RWPE2 (cell line): ENCODE measurements around the gene ACAD9.

Source experiments
- ATAC-seq: fragments of 200-7000 bp; cut with Tn5 transposase; 3 replicates; pipeline ENCODE4 v1.9.1; 2021; ENCODE audit warnings: low read depth
- DNase-seq: peaks from one replicate; pipeline ENCODE4 v3.0.0-alpha.2; 2020; ENCODE audit warnings: low spot score
- H3K27ac ChIP-seq: fragments of 450-650 bp; 2 replicates; pipeline ENCODE4 v1.5.1; 2017; ENCODE audit warnings: mild to moderate bottlenecking; ENCODE audit not compliant: poor library complexity, severe bottlenecking
- H3K27me3 ChIP-seq: fragments of 250-450 bp; sonication (Bioruptor Pico); 2 replicates; pipeline ENCODE4 v1.5.1; 2021; ENCODE audit warnings: mild to moderate bottlenecking, moderate library complexity; ENCODE audit not compliant: insufficient read depth, poor library complexity, severe bottlenecking
- H3K36me3 ChIP-seq: fragments of 250-450 bp; sonication (Bioruptor Pico); 2 replicates; pipeline ENCODE4 v1.5.1; 2020; ENCODE audit warnings: low read depth, mild to moderate bottlenecking, moderate library complexity
- H3K4me1 ChIP-seq: fragments of 250-450 bp; sonication (Bioruptor Pico); 2 replicates; pipeline ENCODE4 v1.5.1; 2021; ENCODE audit warnings: mild to moderate bottlenecking, moderate library complexity; ENCODE audit not compliant: insufficient read depth, poor library complexity, severe bottlenecking
- H3K4me3 ChIP-seq: fragments of 250-450 bp; sonication (Bioruptor Pico); 2 replicates; pipeline ENCODE4 v1.5.1; 2021; ENCODE audit warnings: mild to moderate bottlenecking, moderate library complexity; ENCODE audit not compliant: severe bottlenecking
- H3K9me3 ChIP-seq: fragments of 250-450 bp; sonication (Bioruptor Pico); 2 replicates; pipeline ENCODE4 v1.5.1; 2021; ENCODE audit warnings: mild to moderate bottlenecking, moderate library complexity; ENCODE audit not compliant: severe bottlenecking
- CTCF ChIP-seq: fragments of 450-650 bp; IDR thresholded peaks from one replicate; pipeline ENCODE4 v1.5.1; 2017; ENCODE audit warnings: mild to moderate bottlenecking, moderate library complexity; ENCODE audit not compliant: poor library complexity, severe bottlenecking

The ACAD9 gene

GRCh38 chr3:128908951-128909350 lies 29.5 kb downstream of the ACAD9 start:
- Histone ChIP-seq H3K27ac (no peak overlapping the region), H3K36me3 (peaks cover 77% of the 10 kb centered on the region), H3K4me3 (no peak overlapping the region), H3K27me3 (no peaks in the 10 kb centered on the region), H3K9me3 (no peaks in the 10 kb centered on the region), H3K4me1 (no peaks in the 10 kb centered on the region)
- DNase-seq (no peak), ATAC-seq (no peak)
- no peak for TF ChIP-seq CTCF

- Histone ChIP-seq H3K27me3 (no peaks in the 10 kb centered on the region), H3K36me3 (peaks cover 77% of the 10 kb centered on the region), H3K9me3 (no peaks in the 10 kb centered on the region), H3K4me3 (no peak overlapping the region), H3K4me1 (no peaks in the 10 kb centered on the region), H3K27ac (no peak overlapping the region)
- DNase-seq (no peak), ATAC-seq (no peak)
- TF ChIP-seq CTCF = no peak
Measured at GRCh38 chr3:128910006-128910405, 30.6 kb downstream of the ACAD9 start.

GRCh38 chr3:128911911-128912310 lies 32.5 kb downstream of the ACAD9 start:
- no peak for ATAC-seq
- no peak for DNase-seq
- Histone ChIP-seq H3K36me3 (peaks cover 63% of the 10 kb centered on the region), H3K4me1 (no peaks in the 10 kb centered on the region), H3K27me3 (no peaks in the 10 kb centered on the region), H3K9me3 (no peaks in the 10 kb centered on the region), H3K4me3 (no peak overlapping the region), H3K27ac (no peak overlapping the region)
- no peak for TF ChIP-seq CTCF

- TF ChIP-seq CTCF = no peak
- Histone ChIP-seq H3K27me3 (no peaks in the 10 kb centered on the region), H3K4me1 (no peaks in the 10 kb centered on the region), H3K9me3 (no peaks in the 10 kb centered on the region), H3K27ac (no peak overlapping the region), H3K4me3 (no peak overlapping the region), H3K36me3 (peaks cover 59% of the 10 kb centered on the region)
- DNase-seq (no peak), ATAC-seq (no peak)
Measured at GRCh38 chr3:128914966-128915645, 35.7 kb downstream of the ACAD9 start.

GRCh38 chr3:128917291-128917690 lies 37.9 kb downstream of the ACAD9 start:
- Histone ChIP-seq H3K9me3 (no peaks in the 10 kb centered on the region), H3K36me3 (peaks cover 39% of the 10 kb centered on the region), H3K4me3 (no peak overlapping the region), H3K27me3 (no peaks in the 10 kb centered on the region), H3K27ac (no peak overlapping the region), H3K4me1 (no peaks in the 10 kb centered on the region)
- TF ChIP-seq CTCF = no peak
- ATAC-seq (no peak), DNase-seq (no peak)
